HepG2 (cell line): ENCODE measurements around the gene B3GAT3. TPM values are rescaled to one million over a fixed set of nuclear protein-coding genes. Genes with fewer than 3 reads are reported as not detected.

Experiments used
- ARNTL ChIP-seq: sonication (generic); formaldehyde crosslinking; IDR thresholded peaks from 2 replicates; pipeline ENCODE4 v1.4.0; 2020; ENCODE audit warnings: mild to moderate bottlenecking, missing genetic modification reagents
- EZH2 ChIP-seq: conservative IDR thresholded peaks from 2 replicates; pipeline ENCODE4 v1.6.1; 2012; ENCODE audit warnings: mild to moderate bottlenecking, low read depth, low read length, moderate library complexity
- HIVEP1 ChIP-seq: sonication (generic); formaldehyde crosslinking; IDR thresholded peaks from 2 replicates; pipeline ENCODE4 v1.4.0; 2020; ENCODE audit warnings: mild to moderate bottlenecking, missing genetic modification reagents
- HNF4G ChIP-seq, 2 experiments: sonication (generic) in 1 of 2; formaldehyde crosslinking in 1 of 2; IDR thresholded peaks; 2 replicates each; pipeline versions ENCODE4 v1.4.0 to v1.6.1; 2011 to 2020; ENCODE audit warnings: borderline replicate concordance in 2 of 2, low read depth in 2 of 2, mild to moderate bottlenecking in 2 of 2, low read length in 1 of 2, missing genetic modification reagents in 1 of 2, moderate library complexity in 1 of 2
- HNRNPK ChIP-seq: fragments of 200-400 bp; formaldehyde crosslinking; IDR thresholded peaks from 2 replicates; pipeline ENCODE4 v1.6.1; 2018; ENCODE audit warnings: low read length, low read depth, moderate library complexity, mild to moderate bottlenecking; ENCODE audit not compliant: poor library complexity, severe bottlenecking
- MEF2D ChIP-seq: sonication (generic); formaldehyde crosslinking; IDR thresholded peaks from 2 replicates; pipeline ENCODE4 v1.5.1; 2020; ENCODE audit warnings: mild to moderate bottlenecking, missing genetic modification reagents
- NFE2L1 ChIP-seq: sonication (generic); formaldehyde crosslinking; IDR thresholded peaks from 2 replicates; pipeline ENCODE4 v1.4.0; 2020; ENCODE audit warnings: missing genetic modification reagents, mild to moderate bottlenecking, borderline replicate concordance
- POGZ ChIP-seq: sonication (generic); formaldehyde crosslinking; IDR thresholded peaks from 2 replicates; pipeline ENCODE4 v1.4.0; 2020; ENCODE audit warnings: mild to moderate bottlenecking, missing genetic modification reagents
- RBM39 ChIP-seq: fragments of 200-400 bp; formaldehyde crosslinking; IDR thresholded peaks from one replicate; pipeline ENCODE4 v1.6.1; 2018; ENCODE audit warnings: antibody characterized with exemption, mild to moderate bottlenecking, low read depth, low read length; ENCODE audit not compliant: poor library complexity, severe bottlenecking
- SKI ChIP-seq: fragments of 450-650 bp; IDR thresholded peaks from one replicate; pipeline ENCODE4 v1.6.1; 2018; ENCODE audit warnings: mild to moderate bottlenecking; ENCODE audit not compliant: partially characterized antibody
- SMAD9 ChIP-seq: sonication (generic); formaldehyde crosslinking; IDR thresholded peaks from 2 replicates; pipeline ENCODE4 v1.5.1; 2020; ENCODE audit warnings: mild to moderate bottlenecking, missing genetic modification reagents
- SOX13 ChIP-seq, 3 experiments: fragments of 450-650 bp in 1 of 3; sonication (generic) in 1 of 3; formaldehyde crosslinking in 1 of 3; IDR thresholded peaks in 2 of 3; conservative IDR thresholded peaks in 1 of 3; 2 replicates each; pipeline versions ENCODE4 v1.5.0 to v1.6.1; 2016 to 2020; ENCODE audit warnings: antibody characterized with exemption in 1 of 3, mild to moderate bottlenecking in 1 of 3, missing compliant biosample characterization in 1 of 3, missing genetic modification reagents in 1 of 3, moderate library complexity in 1 of 3
- ZFP62 ChIP-seq: sonication (generic); formaldehyde crosslinking; IDR thresholded peaks from 2 replicates; pipeline ENCODE4 v1.4.0; 2020; ENCODE audit warnings: missing genetic modification reagents
- ZNF777 ChIP-seq: sonication (generic); formaldehyde crosslinking; IDR thresholded peaks from 2 replicates; pipeline ENCODE4 v1.4.0; 2020; ENCODE audit warnings: missing genetic modification reagents
- ZNF792 ChIP-seq: IDR thresholded peaks from 2 replicates; pipeline ENCODE4 v1.6.1; 2016
- ZNF841 ChIP-seq: sonication (generic); formaldehyde crosslinking; IDR thresholded peaks from 2 replicates; pipeline ENCODE4 v1.8.1; 2023; ENCODE audit warnings: missing genetic modification reagents, borderline replicate concordance
- ZSCAN21 ChIP-seq: sonication (generic); formaldehyde crosslinking; IDR thresholded peaks from 2 replicates; pipeline ENCODE4 v1.8.0; 2022; ENCODE audit warnings: mild to moderate bottlenecking, missing genetic modification reagents, moderate library complexity, borderline replicate concordance
- polyA plus RNA-seq, 8 experiments: library from polyadenylated mRNA; depleted of rRNA in 3 of 8; stranded (reverse) in 7 of 8; unstranded in 1 of 8; fragments of >200 nt; fragmentation: Illumina TruSeq in 4 of 8; extraction: Trizol in 4 of 8; gene quantifications; 2 replicates each; pipeline versions ENCODE4 v1.2.1 to v1.2.3, GENCODE V29; 2011 to 2016; ENCODE audit warnings: low read depth in 4 of 8, missing spikeins in 1 of 8, mixed read lengths in 1 of 8; ENCODE audit not compliant: insufficient read depth in 1 of 8
- total RNA-seq, 5 experiments: library from RNA; depleted of rRNA; stranded (reverse); fragments of >200 nt; fragmentation: Illumina TruSeq; extraction: Trizol; gene quantifications; 2 replicates each; pipeline ENCODE4 v1.2.3, GENCODE V29; 2016; ENCODE audit warnings: low read depth in 1 of 5
- TF ChIP-seq, protein P1 (sequence below): sonication (generic); formaldehyde crosslinking; IDR thresholded peaks from 2 replicates; pipeline ENCODE4; 2020; ENCODE audit warnings: missing genetic modification reagents, mild to moderate bottlenecking, borderline replicate concordance
- TF ChIP-seq, protein P2 (sequence below): sonication (generic); formaldehyde crosslinking; IDR thresholded peaks from 2 replicates; pipeline ENCODE4 v1.8.1; 2023; ENCODE audit warnings: mild to moderate bottlenecking, missing genetic modification reagents
- TF ChIP-seq, protein P3 (sequence below): sonication (generic); formaldehyde crosslinking; IDR thresholded peaks from 2 replicates; pipeline ENCODE4 v1.4.0; 2020; ENCODE audit warnings: missing genetic modification reagents

Gene B3GAT3
- total and polyA plus RNA-seq, 2 of the 13 experiments (the other 11 are each of a cell fraction or from before 2014, with no cell fraction given) = 21.3 to 26.1 TPM

DNA sequence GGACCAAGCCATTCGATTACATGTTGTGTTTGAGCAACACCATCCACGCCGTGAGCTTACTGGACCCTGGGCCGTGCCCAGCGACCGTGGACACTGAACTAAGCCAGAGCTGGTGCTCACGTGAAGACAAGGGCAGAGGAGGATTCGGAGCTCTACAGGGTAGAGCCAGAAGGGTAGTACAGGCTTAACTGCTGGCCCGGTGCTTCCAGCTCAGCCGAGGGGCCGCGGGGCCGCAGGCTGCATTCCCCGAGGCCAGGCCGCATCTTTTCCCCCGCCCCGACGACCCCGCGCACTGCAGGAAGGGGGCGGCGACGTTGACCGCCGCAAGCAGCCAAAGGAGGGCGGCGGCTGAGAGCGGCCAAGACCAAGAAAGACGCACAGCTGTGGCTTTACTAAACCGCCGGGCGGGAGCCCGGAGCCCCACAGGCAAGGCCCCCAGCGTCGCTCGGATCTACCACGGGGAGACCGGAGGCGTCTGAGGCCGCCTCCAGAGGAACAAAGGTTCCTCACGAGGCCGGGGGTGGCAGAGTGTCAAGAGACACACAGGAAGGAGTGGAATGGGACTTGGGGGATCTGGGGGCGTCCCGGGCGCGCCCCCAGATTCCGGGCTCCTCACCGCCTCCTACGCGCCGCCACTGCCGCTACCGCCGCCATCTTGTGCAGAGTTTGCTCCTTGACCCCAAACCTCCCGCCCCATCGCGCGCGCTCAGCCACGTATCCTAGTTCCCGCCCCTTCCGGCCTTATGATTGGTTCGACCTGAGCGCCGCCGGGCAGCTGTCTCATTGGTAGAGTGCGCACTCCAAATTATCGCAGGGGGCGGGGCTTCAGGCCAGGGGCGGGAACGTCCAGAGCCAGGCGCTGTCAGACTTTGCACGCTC, 24.4 kb upstream of the B3GAT3 start, which contains the start of gene GANAB (continued):
- TF ChIP-seq RBM39 (peak; percentile 65), ZSCAN21 (CRISPR knock-in tag) (no peak), ZFP62 (CRISPR knock-in tag) (no peak), ZNF841 (CRISPR knock-in tag) (no peak), EZH2 (no peak), SKI (no peak), ARNTL (CRISPR knock-in tag) (peak; percentile 41), NFE2L1 (CRISPR knock-in tag) (no peak), HIVEP1 (no peak), HNRNPK (peak; percentile 63), ZNF777 (peak; percentile 57; the same call in 1 of the 2 replicates), HNF4G (IDR thresholded peaks at IDR 0.05; ENCODE audit: borderline replicate concordance, low read depth, low read length) (peak; percentile 57; the same call in 1 of the 2 replicates), HNF4G (CRISPR knock-in tag; IDR thresholded peaks at IDR 0.05; ENCODE audit: borderline replicate concordance, low read depth) (peak; percentile 25; the same call in 1 of the 2 replicates), POGZ (CRISPR knock-in tag) (0 out of 2 replicates have a peak, but pooled peaks have one; percentile 30), SMAD9 (CRISPR knock-in tag) (no peak), SOX13 (IDR thresholded peaks at IDR 0.05) (no peak), SOX13 (CRISPR knock-in tag; conservative IDR thresholded peaks at IDR 0.05 in 1 of 2, IDR thresholded peaks at IDR 0.05 in 1 of 2) (no peak), ZNF792 (no peak; the same call in 1 of the 2 replicates), MEF2D (CRISPR knock-in tag) (no peak; the same call in 1 of the 2 replicates)
- TF ChIP-seq, protein P1, sequence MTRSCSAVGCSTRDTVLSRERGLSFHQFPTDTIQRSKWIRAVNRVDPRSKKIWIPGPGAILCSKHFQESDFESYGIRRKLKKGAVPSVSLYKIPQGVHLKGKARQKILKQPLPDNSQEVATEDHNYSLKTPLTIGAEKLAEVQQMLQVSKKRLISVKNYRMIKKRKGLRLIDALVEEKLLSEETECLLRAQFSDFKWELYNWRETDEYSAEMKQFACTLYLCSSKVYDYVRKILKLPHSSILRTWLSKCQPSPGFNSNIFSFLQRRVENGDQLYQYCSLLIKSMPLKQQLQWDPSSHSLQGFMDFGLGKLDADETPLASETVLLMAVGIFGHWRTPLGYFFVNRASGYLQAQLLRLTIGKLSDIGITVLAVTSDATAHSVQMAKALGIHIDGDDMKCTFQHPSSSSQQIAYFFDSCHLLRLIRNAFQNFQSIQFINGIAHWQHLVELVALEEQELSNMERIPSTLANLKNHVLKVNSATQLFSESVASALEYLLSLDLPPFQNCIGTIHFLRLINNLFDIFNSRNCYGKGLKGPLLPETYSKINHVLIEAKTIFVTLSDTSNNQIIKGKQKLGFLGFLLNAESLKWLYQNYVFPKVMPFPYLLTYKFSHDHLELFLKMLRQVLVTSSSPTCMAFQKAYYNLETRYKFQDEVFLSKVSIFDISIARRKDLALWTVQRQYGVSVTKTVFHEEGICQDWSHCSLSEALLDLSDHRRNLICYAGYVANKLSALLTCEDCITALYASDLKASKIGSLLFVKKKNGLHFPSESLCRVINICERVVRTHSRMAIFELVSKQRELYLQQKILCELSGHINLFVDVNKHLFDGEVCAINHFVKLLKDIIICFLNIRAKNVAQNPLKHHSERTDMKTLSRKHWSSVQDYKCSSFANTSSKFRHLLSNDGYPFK (CRISPR knock-in tag) = peak; percentile 80; the same call in 1 of the 2 replicates
- TF ChIP-seq, protein P2, sequence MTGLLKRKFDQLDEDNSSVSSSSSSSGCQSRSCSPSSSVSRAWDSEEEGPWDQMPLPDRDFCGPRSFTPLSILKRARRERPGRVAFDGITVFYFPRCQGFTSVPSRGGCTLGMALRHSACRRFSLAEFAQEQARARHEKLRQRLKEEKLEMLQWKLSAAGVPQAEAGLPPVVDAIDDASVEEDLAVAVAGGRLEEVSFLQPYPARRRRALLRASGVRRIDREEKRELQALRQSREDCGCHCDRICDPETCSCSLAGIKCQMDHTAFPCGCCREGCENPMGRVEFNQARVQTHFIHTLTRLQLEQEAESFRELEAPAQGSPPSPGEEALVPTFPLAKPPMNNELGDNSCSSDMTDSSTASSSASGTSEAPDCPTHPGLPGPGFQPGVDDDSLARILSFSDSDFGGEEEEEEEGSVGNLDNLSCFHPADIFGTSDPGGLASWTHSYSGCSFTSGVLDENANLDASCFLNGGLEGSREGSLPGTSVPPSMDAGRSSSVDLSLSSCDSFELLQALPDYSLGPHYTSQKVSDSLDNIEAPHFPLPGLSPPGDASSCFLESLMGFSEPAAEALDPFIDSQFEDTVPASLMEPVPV (CRISPR knock-in tag) = peak; percentile 81; the same call in 1 of the 2 replicates
- TF ChIP-seq, protein P3, sequence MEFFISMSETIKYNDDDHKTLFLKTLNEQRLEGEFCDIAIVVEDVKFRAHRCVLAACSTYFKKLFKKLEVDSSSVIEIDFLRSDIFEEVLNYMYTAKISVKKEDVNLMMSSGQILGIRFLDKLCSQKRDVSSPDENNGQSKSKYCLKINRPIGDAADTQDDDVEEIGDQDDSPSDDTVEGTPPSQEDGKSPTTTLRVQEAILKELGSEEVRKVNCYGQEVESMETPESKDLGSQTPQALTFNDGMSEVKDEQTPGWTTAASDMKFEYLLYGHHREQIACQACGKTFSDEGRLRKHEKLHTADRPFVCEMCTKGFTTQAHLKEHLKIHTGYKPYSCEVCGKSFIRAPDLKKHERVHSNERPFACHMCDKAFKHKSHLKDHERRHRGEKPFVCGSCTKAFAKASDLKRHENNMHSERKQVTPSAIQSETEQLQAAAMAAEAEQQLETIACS = no peak
